Pulmonary artery endothelial cell (primary cell): Measurements from ENCODE around the gene PLVAP. TPM values are rescaled to one million over a fixed set of nuclear protein-coding genes. Genes with fewer than 3 reads are reported as not detected.

Source experiments
- DNase-seq: peaks from one replicate; pipeline ENCODE4 v3.0.0-alpha.2; 2011; ENCODE audit warnings: low read depth, low spot score
- total RNA-seq: library from RNA; depleted of rRNA; stranded (reverse); fragments of >200 nt; gene quantifications from 2 replicates; pipeline ENCODE4 v1.2.3, GENCODE V29; 2014

Gene PLVAP
- 0.21 and 0.46 TPM in 2 replicates for total RNA-seq

GRCh38 chr19:17376935-17377600 is at the start of gene PLVAP:
PLVAP (minus strand) TSS chr19:17377342; CDS start chr19:17377288, 54 bp downstream.
- no peak for DNase-seq

- no peak for DNase-seq
Observed at GRCh38 chr19:17424743-17425365, 47.7 kb upstream of the PLVAP start.

- no peak for DNase-seq
Observed at GRCh38 chr19:17423429-17424208, 46.5 kb upstream of the PLVAP start.

GRCh38 chr19:17421942-17422341 is 44.8 kb upstream of the PLVAP start:
- DNase-seq = no peak

GRCh38 chr19:17420475-17420924 is 43.4 kb upstream of the PLVAP start:
- no peak for DNase-seq

- peak; percentile 96 for DNase-seq
Observed at GRCh38 chr19:17419621-17420474, 42.7 kb upstream of the PLVAP start, which contains the start of gene MVB12A. MVB12A (plus strand) TSS chr19:17420047; CDS start chr19:17420136, 89 bp downstream.

GRCh38 chr19:17419154-17419620 is 42.0 kb upstream of the PLVAP start:
- DNase-seq = no peak

GRCh38 chr19:17418710-17419109 is 41.6 kb upstream of the PLVAP start:
- no peak for DNase-seq

GRCh38 chr19:17415121-17415520 is 38.0 kb upstream of the PLVAP start:
- DNase-seq = no peak

- DNase-seq = no peak
Observed at GRCh38 chr19:17414097-17414496, 37.0 kb upstream of the PLVAP start.

- DNase-seq = no peak
Observed at GRCh38 chr19:17411801-17412200, 34.7 kb upstream of the PLVAP start.

GRCh38 chr19:17409990-17410389 is 32.8 kb upstream of the PLVAP start:
- DNase-seq = no peak

- DNase-seq = no peak
Observed at GRCh38 chr19:17406887-17407196, 29.7 kb upstream of the PLVAP start.

GRCh38 chr19:17406046-17406886 is 29.1 kb upstream of the PLVAP start:
- no peak for DNase-seq

- peak; percentile 86 for DNase-seq
Observed at GRCh38 chr19:17405250-17406045, 28.3 kb upstream of the PLVAP start, which contains the start of gene BST2. BST2 (minus strand) TSS chr19:17405630; CDS start chr19:17405575, 55 bp downstream.

GRCh38 chr19:17404621-17405249 is 27.6 kb upstream of the PLVAP start:
- DNase-seq = no peak

- no peak for DNase-seq
Observed at GRCh38 chr19:17404015-17404414, 26.9 kb upstream of the PLVAP start.

- no peak for DNase-seq
Observed at GRCh38 chr19:17402982-17403855, 26.1 kb upstream of the PLVAP start.
